ENCODE data around the gene SPECC1. TPM values are rescaled to one million over a fixed set of nuclear protein-coding genes. Genes with fewer than 3 reads are reported as not detected.

The SPECC1 gene
- total and polyA plus RNA-seq, 10 of the 15 experiments (the other 5 are each of a cell fraction or from before 2014, with no cell fraction given) = 6.4 to 40.6 (median 23.9) TPM

DNA sequence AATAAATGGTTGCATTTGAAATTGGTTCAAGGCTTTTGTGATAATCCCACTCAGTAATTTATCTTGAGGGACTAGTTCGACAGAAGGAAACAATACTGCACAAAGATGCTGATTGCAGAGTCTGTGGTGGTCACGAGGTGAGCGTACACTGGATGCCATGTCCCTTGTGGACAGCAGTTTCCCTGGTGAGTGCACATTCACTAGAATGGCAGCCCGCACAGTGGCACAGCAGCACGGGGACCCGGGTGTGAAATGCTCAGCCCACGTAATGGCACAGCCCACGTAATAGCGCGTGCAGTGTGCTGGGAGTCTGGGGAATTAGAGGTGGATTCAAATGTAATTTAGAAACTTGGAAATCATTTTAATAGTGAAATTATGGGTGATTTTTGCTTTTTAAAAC lies 304.1 kb downstream of the SPECC1 start (continued):
- TF ChIP-seq, protein P1, sequence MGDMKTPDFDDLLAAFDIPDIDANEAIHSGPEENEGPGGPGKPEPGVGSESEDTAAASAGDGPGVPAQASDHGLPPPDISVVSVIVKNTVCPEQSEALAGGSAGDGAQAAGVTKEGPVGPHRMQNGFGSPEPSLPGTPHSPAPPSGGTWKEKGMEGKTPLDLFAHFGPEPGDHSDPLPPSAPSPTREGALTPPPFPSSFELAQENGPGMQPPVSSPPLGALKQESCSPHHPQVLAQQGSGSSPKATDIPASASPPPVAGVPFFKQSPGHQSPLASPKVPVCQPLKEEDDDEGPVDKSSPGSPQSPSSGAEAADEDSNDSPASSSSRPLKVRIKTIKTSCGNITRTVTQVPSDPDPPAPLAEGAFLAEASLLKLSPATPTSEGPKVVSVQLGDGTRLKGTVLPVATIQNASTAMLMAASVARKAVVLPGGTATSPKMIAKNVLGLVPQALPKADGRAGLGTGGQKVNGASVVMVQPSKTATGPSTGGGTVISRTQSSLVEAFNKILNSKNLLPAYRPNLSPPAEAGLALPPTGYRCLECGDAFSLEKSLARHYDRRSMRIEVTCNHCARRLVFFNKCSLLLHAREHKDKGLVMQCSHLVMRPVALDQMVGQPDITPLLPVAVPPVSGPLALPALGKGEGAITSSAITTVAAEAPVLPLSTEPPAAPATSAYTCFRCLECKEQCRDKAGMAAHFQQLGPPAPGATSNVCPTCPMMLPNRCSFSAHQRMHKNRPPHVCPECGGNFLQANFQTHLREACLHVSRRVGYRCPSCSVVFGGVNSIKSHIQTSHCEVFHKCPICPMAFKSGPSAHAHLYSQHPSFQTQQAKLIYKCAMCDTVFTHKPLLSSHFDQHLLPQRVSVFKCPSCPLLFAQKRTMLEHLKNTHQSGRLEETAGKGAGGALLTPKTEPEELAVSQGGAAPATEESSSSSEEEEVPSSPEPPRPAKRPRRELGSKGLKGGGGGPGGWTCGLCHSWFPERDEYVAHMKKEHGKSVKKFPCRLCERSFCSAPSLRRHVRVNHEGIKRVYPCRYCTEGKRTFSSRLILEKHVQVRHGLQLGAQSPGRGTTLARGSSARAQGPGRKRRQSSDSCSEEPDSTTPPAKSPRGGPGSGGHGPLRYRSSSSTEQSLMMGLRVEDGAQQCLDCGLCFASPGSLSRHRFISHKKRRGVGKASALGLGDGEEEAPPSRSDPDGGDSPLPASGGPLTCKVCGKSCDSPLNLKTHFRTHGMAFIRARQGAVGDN (IDR thresholded peaks at IDR 0.05) = no peak

DNA sequence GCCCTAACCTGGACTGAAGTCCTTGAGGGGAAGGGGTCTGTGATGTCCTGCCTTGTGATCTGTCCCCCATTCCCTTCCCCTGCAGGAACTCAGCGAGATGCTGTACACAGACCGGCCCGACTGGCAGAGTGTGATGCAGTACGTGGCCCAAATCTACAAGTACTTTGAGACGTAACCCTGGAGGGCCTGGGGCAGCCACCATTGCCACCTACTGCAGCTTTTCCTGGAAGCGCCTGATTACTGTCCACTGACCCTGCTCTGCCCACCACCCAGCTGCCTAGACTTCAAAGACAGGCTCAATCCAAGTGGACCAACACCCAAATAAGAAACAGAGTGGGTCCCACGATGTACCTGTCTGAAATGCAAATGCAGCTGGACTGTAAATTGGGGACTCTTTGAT lies 304.7 kb downstream of the SPECC1 start:
- H3K4me3 ChIP-seq = no peak overlapping the region
- no peak for DNase-seq (ENCODE audit: low read depth, low spot score)
- SMC1A ChIA-PET (ENCODE audit: uncharacterized antibody, unreplicated experiment) = no interaction called here
- no peak overlapping the region for H3K4me2 ChIP-seq (ENCODE audit: control insufficient read depth, insufficient read depth)
- POLR2A ChIA-PET = no interaction called here
- FAIRE-seq = no peak
- BruUV-seq (replicated peaks) = no TSS peak
- 91% methylated on average over 7 of the region's 7 CpGs for WGBS (ENCODE audit: insufficient coverage, insufficient replicate concordance, low lambda C conversion rate, missing lambda C conversion rate)
- RAD21 ChIA-PET (ENCODE audit: unreplicated experiment) = no interaction called here
- H2AFZ ChIP-seq (ENCODE audit: control insufficient read depth, low read depth, low read length) = no peak overlapping the region
- CTCF ChIA-PET = no interaction called here
- intact Hi-C loops (cut with micrococcal nuclease; ENCODE audit: unreplicated experiment) (loop anchor here (5.0 kb wide), 1 partner anchor 87 kb away; no protein-coding TSS in a partner anchor), in situ Hi-C loops (cut with MboI) (loop anchor here (10.0 kb wide), 1 partner anchor 179 kb away; no protein-coding TSS in a partner anchor)
- no peaks in the 10 kb centered on the region for H3K4me1 ChIP-seq (ENCODE audit: control insufficient read depth, insufficient read depth, low read length)
- no peaks in the 10 kb centered on the region for H3K79me2 ChIP-seq (ENCODE audit: control insufficient read depth, insufficient read depth, low read length)
- H3K27ac ChIP-seq (ENCODE audit: control insufficient read depth, insufficient read depth) = no peak overlapping the region
- ATAC-seq = no peak
- no peaks in the 10 kb centered on the region; a peak in 1 of 4 replicates for H3K36me3 ChIP-seq (ENCODE audit: control insufficient read depth in 2 of 2, insufficient read depth in 2 of 2, low read length in 1 of 2)
- H3K9ac ChIP-seq (ENCODE audit: control insufficient read depth, insufficient read depth, low read length) = no peak overlapping the region
- H3K27me3 ChIP-seq (replicated peaks in 1 of 2; ENCODE audit: control insufficient read depth in 2 of 2, insufficient read depth in 2 of 2, low read length in 1 of 2) = no peaks in the 10 kb centered on the region
- H4K20me1 ChIP-seq (ENCODE audit: control insufficient read depth, insufficient read depth) = no peaks in the 10 kb centered on the region
- no peaks in the 10 kb centered on the region for H3K9me3 ChIP-seq (replicated peaks; ENCODE audit: control insufficient read depth, insufficient read depth, low read length)
- TF ChIP-seq CHD4 (IDR thresholded peaks at IDR 0.05) = no peak
- no peak for TF ChIP-seq SUZ12 (IDR thresholded peaks at IDR 0.05; ENCODE audit: unreplicated experiment)
- TF ChIP-seq MYC (IDR thresholded peaks at IDR 0.05; ENCODE audit: insufficient read depth, insufficient read length, insufficient replicate concordance, low read length, severe bottlenecking) = no peak
- TF ChIP-seq FOXM1 (IDR thresholded peaks at IDR 0.05; ENCODE audit: low read depth, low read length) = no peak
- no peak for TF ChIP-seq SP1 (IDR thresholded peaks at IDR 0.05; ENCODE audit: low read depth, low read length)
- TF ChIP-seq RCOR1 (conservative IDR thresholded peaks at IDR 0.05; ENCODE audit: low read depth, low read length) = no peak
- TF ChIP-seq, protein P2, sequence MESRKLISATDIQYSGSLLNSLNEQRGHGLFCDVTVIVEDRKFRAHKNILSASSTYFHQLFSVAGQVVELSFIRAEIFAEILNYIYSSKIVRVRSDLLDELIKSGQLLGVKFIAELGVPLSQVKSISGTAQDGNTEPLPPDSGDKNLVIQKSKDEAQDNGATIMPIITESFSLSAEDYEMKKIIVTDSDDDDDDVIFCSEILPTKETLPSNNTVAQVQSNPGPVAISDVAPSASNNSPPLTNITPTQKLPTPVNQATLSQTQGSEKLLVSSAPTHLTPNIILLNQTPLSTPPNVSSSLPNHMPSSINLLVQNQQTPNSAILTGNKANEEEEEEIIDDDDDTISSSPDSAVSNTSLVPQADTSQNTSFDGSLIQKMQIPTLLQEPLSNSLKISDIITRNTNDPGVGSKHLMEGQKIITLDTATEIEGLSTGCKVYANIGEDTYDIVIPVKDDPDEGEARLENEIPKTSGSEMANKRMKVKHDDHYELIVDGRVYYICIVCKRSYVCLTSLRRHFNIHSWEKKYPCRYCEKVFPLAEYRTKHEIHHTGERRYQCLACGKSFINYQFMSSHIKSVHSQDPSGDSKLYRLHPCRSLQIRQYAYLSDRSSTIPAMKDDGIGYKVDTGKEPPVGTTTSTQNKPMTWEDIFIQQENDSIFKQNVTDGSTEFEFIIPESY (IDR thresholded peaks at IDR 0.05) = no peak
- no peak for TF ChIP-seq BMI1 (IDR thresholded peaks at IDR 0.05; ENCODE audit: borderline replicate concordance)
- no peak for TF ChIP-seq IKZF1 (conservative IDR thresholded peaks at IDR 0.05)
- TF ChIP-seq, protein P3, sequence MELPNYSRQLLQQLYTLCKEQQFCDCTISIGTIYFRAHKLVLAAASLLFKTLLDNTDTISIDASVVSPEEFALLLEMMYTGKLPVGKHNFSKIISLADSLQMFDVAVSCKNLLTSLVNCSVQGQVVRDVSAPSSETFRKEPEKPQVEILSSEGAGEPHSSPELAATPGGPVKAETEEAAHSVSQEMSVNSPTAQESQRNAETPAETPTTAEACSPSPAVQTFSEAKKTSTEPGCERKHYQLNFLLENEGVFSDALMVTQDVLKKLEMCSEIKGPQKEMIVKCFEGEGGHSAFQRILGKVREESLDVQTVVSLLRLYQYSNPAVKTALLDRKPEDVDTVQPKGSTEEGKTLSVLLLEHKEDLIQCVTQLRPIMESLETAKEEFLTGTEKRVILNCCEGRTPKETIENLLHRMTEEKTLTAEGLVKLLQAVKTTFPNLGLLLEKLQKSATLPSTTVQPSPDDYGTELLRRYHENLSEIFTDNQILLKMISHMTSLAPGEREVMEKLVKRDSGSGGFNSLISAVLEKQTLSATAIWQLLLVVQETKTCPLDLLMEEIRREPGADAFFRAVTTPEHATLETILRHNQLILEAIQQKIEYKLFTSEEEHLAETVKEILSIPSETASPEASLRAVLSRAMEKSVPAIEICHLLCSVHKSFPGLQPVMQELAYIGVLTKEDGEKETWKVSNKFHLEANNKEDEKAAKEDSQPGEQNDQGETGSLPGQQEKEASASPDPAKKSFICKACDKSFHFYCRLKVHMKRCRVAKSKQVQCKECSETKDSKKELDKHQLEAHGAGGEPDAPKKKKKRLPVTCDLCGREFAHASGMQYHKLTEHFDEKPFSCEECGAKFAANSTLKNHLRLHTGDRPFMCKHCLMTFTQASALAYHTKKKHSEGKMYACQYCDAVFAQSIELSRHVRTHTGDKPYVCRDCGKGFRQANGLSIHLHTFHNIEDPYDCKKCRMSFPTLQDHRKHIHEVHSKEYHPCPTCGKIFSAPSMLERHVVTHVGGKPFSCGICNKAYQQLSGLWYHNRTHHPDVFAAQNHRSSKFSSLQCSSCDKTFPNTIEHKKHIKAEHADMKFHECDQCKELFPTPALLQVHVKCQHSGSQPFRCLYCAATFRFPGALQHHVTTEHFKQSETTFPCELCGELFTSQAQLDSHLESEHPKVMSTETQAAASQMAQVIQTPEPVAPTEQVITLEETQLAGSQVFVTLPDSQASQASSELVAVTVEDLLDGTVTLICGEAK (IDR thresholded peaks at IDR 0.05; ENCODE audit: borderline replicate concordance) = no peak
